Spinal cord (tissue), 10 donors: ENCODE measurements around the gene CHD2. TPM values are rescaled to one million over a fixed set of nuclear protein-coding genes. Genes with fewer than 3 reads are reported as not detected.

Experiments
- DNase-seq, 6 donors: peaks; one replicate each; pipeline versions ENCODE4 v3.0.0 to v3.0.0-alpha.2; 2013 to 2015; ENCODE audit warnings: low spot score in 6 of 6, low read depth in 4 of 6
- H3K27ac ChIP-seq: one replicate; pipeline ENCODE4 v1.5.1; 2013; ENCODE audit warnings: low read depth, low read length, control low read depth
- H3K27me3 ChIP-seq: one replicate; pipeline ENCODE4 v1.6.1; 2013; ENCODE audit warnings: low read length; ENCODE audit not compliant: control insufficient read depth, insufficient read depth
- H3K36me3 ChIP-seq: one replicate; pipeline ENCODE4 v1.6.1; 2013; ENCODE audit warnings: low read length; ENCODE audit not compliant: control insufficient read depth, insufficient read depth
- H3K4me1 ChIP-seq: one replicate; pipeline ENCODE4 v1.6.1; 2013; ENCODE audit warnings: low read length; ENCODE audit not compliant: control insufficient read depth, insufficient read depth
- H3K4me3 ChIP-seq: one replicate; pipeline ENCODE4 v1.5.1; 2013; ENCODE audit warnings: low read depth, low read length, control low read depth
- H3K9me3 ChIP-seq: one replicate; pipeline ENCODE4 v1.6.1; 2013; ENCODE audit warnings: low read length; ENCODE audit not compliant: control insufficient read depth, insufficient read depth
- WGBS: methylation state at CpG from one replicate; pipeline ENCODE4 v1.1.5; 2013; ENCODE audit warnings: missing lambda C conversion rate; ENCODE audit not compliant: insufficient coverage; 5-methylcytosine and 5-hydroxymethylcytosine counted together
- polyA plus RNA-seq, 2 donors: library from polyadenylated mRNA; unstranded; fragments of 120-200 nt; gene quantifications; one replicate each; pipeline ENCODE4 v1.2.1, GENCODE V29; 2013; ENCODE audit not compliant: insufficient read length in 2 of 2
- total RNA-seq, 2 donors: library from RNA; depleted of rRNA in 1 of 2; stranded (reverse); fragments of 120-200 nt in 1 of 2; fragments of >200 nt in 1 of 2; gene quantifications; one replicate each; pipeline versions ENCODE4 v1.2.3 to v1.2.4, GENCODE V29; 2013 to 2014
- donor health status: healthy.

CHD2 gene
- total and polyA plus RNA-seq, 4 donors, result 102 to 174 (median 105) TPM

DNA sequence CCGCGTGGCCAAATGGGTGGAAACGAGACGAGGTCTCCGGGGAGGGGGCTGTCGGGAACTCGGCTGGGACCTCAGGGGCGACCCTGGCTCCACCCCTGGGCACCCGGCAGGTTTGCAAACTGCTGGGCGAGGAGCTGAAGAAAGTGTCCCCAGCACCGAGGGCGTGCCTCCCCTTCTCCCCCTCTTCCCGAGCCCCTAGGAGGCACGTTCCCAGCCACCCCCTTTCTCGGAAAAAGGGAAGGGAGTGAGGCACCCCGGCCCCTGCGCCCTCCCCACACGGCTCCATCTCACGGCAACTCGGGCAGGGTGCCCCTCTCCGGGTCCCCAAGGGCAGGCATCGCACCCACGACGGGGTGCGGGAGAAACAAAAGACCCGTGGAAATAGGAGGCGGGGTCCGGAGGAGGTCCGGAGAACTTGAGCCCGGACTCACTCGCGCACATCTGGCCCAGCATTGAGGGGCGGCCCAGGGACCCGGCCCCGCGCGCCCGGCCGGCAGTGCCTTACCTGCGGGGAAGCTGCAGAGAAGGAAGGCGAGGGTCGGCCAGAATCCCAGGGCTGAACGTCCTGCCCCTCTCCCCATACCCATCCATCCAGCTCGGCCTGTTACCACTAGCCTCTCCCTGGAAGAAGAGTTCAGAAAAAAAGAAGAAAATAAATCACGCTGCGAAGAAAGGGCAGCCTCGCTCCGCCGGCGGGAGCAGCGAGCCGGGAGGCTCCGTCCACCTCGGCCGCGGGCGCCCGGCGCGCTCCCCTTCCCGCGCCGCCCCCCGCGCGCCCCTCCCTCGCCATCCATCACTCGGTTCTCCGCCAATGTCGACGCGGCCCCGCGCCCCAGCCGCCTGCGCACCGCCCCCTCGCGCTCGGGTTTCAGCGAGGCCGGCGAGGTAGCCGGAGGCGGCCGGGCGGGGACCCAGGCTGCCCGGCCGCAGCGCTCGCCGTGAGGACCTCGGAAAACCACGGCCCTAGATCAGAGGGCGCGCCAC lies 172.6 kb downstream of the CHD2 start:
- Histone ChIP-seq H3K36me3 (peaks cover 29% of the 10 kb centered on the region), H3K4me3 (peak overlapping the region; percentile 86), H3K9me3 (no peaks in the 10 kb centered on the region), H3K4me1 (peaks cover 77% of the 10 kb centered on the region), H3K27me3 (peaks cover 2% of the 10 kb centered on the region), H3K27ac (peak overlapping the region; percentile 93)
- under 1% methylated on average over 80 of the region's 96 CpGs for WGBS
- peak in 2 of 6 donors; percentile 87 to 92 for DNase-seq

DNA sequence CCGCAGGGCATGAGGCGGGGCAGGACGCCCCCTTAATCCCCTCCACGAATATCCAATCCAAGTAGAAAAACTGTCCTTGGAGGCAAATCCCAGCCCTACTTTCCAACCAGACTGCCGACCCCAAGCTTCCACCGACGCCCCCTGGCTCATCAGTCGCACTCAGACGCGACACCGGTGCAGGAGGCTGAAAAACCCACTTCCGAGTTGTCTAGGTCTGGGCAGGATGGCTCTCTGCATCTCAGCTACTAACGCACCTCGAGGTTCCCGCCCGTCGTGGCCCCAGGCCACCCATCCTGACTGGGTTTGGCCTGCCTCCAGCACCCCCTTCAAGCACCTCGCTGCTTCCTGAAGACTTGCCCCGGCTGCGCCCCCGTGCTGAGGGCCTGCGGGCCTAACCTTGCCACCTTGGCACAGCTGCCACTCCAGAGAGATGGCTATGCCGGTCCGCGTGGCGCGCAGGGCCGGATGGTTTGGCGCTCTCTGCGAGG lies 173.4 kb downstream of the CHD2 start:
- Histone ChIP-seq H3K27ac (peak overlapping the region; percentile 87), H3K4me3 (peak overlapping the region; percentile 45), H3K9me3 (no peaks in the 10 kb centered on the region), H3K4me1 (peaks cover 73% of the 10 kb centered on the region), H3K36me3 (peaks cover 29% of the 10 kb centered on the region), H3K27me3 (peaks cover 2% of the 10 kb centered on the region)
- 10% methylated on average over 30 of the region's 30 CpGs for WGBS
- DNase-seq, result peak in 2 of 6 donors; percentile 66

DNA sequence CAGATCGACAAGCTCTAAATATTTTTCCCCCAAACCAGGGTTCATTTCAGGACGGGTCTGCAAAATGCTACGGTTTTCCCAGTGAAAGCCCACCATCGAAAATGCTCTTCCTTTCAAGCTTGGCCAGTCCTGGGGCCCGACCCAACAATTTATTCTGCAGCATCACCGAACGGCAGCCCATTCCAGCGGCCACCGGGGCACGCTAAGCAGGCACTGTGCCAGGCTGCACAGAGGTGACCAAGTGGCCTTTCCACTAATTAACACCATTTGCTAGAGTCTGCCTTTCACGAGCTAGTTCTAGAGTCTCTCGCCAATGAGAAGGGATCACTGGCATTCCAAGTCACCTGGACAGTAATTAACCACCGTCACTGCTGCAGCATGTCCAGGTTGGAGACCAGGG lies 174.5 kb downstream of the CHD2 start:
- peaks cover 24% of the 10 kb centered on the region for H3K36me3 ChIP-seq
- H3K4me1 ChIP-seq, result peaks cover 67% of the 10 kb centered on the region
- peak in 2 of 6 donors; percentile 61 to 66 for DNase-seq
- 46% methylated on average over 13 of the region's 13 CpGs for WGBS
- H3K9me3 ChIP-seq, result no peaks in the 10 kb centered on the region
- H3K27me3 ChIP-seq, result peaks cover 2% of the 10 kb centered on the region
- H3K4me3 ChIP-seq, result no peak overlapping the region
- H3K27ac ChIP-seq, result peak overlapping the region; percentile 87

DNA sequence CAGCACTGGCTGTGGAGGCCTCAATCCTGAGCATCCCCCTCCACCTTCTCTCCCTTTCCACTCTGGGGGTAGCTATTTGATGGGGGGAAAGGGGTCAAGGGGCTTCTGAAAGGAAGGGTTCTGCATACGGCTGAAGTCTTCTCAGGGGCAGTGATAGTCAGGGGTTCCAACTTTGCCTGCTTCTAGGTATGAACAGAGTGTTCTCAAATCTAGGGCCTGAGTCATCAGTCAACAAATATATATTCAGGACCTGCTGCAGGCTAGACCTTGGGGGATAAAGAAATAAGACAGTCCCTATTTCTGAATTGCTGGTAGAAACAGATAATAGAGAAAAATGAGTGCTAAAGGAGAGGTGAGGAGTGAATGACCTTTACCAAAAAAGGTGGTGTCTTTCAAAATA lies 176.1 kb downstream of the CHD2 start:
- Histone ChIP-seq H3K27ac (peak overlapping the region; percentile 87), H3K27me3 (peaks cover 2% of the 10 kb centered on the region), H3K9me3 (no peaks in the 10 kb centered on the region), H3K4me1 (peaks cover 63% of the 10 kb centered on the region), H3K36me3 (peaks cover 24% of the 10 kb centered on the region), H3K4me3 (no peak overlapping the region)
- no CpG with 5 or more reads among the region's 1 CpG for WGBS
- no peak for DNase-seq

DNA sequence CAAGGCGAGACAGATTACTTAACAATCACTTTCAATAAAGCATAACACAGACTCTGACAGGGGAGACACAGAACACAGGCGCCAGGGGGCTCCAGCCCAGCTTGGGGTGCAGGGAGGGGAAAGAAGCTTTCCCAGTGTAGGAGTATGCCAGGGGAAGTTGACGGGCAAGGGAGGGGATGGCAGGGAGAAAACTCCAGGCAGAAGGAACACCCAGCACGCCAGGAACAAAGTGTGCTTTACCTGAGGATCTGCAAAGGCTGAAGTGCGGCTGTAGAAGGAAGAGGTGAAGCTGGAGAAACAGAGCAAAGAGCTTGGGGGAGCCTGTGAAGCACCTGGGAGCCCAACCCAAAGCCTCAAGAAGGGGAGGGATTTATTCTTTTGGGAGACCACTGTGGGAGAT lies 176.8 kb downstream of the CHD2 start:
- WGBS, result 58% methylated on average over 3 of the region's 5 CpGs
- Histone ChIP-seq H3K27ac (peak overlapping the region; percentile 87), H3K9me3 (no peaks in the 10 kb centered on the region), H3K4me3 (no peak overlapping the region), H3K36me3 (peaks cover 18% of the 10 kb centered on the region), H3K4me1 (peaks cover 56% of the 10 kb centered on the region), H3K27me3 (no peaks in the 10 kb centered on the region)
- DNase-seq, result peak in 1 of 6 donors; percentile 40

Other genes starting within 250 kb of the CHD2 start
- 10 to 100 TPM in 1 of 2 donors, 1 to 10 TPM in 1; 9.9 to 23.5 TPM for gene FAM174B, start 244.5 kb upstream of the CHD2 start, total RNA-seq
- 10 to 100 TPM; 16.9 to 19.0 TPM for gene FAM174B, start 244.5 kb upstream of the CHD2 start, polyA plus RNA-seq
- gene RGMA, start 188.9 kb downstream of the CHD2 start, total RNA-seq, result 10 to 100 TPM; 20.7 to 31.5 TPM
- gene RGMA, start 188.9 kb downstream of the CHD2 start, polyA plus RNA-seq, result 100 to 1,000 TPM; 338 to 356 TPM